Panc1 (cell line): ENCODE data around the gene APOL2. TPM values are rescaled to one million over a fixed set of nuclear protein-coding genes. Genes with fewer than 3 reads are reported as not detected.

Experiments
- ATAC-seq: fragments of 200-7000 bp; cut with Tn5 transposase; 2 replicates; pipeline ENCODE4 v1.9.1; 2020; ENCODE audit warnings: mild to moderate bottlenecking, moderate library complexity
- BruUV-seq: library from RNA; stranded (reverse); fragments of 400-500 nt; replicated peaks from 2 replicates; lab custom pipeline; 2021; lab: Mats Ljungman, UMichigan
- CTCF ChIA-PET: fragments of 300-600 bp; sonication (Branson Sonifier 250); formaldehyde crosslinking; loops from one replicate; lab custom pipeline; 2022; ENCODE audit warnings: antibody characterized with exemption; lab: Charles Lee
- POLR2A ChIA-PET: fragments of 300-600 bp; sonication (Branson Sonifier 250); formaldehyde crosslinking; loops from one replicate; lab custom pipeline; 2022; ENCODE audit warnings: antibody characterized with exemption; lab: Charles Lee
- DNase-seq: peaks from one replicate; pipeline ENCODE4 v3.0.0-alpha.2; 2010; ENCODE audit warnings: low read depth, low spot score
- H3K27ac ChIP-seq: 2 replicates; pipeline ENCODE4 v1.5.1; 2011; ENCODE audit warnings: mild to moderate bottlenecking, low read length, inconsistent platforms
- H3K27me3 ChIP-seq: fragments of 200-500 bp; sonication (Bioruptor generic); 2 replicates; pipeline ENCODE4 v1.6.0; 2014; ENCODE audit warnings: low read length, inconsistent platforms; ENCODE audit not compliant: control insufficient read depth, insufficient read depth
- H3K36me3 ChIP-seq: fragments of 200-500 bp; sonication (Bioruptor generic); 2 replicates; pipeline ENCODE4 v1.5.1; 2014; ENCODE audit warnings: inconsistent platforms, mild to moderate bottlenecking, low read length, moderate library complexity; ENCODE audit not compliant: control insufficient read depth, insufficient read depth
- H3K4me1 ChIP-seq: 2 replicates; pipeline ENCODE4 v1.5.1; 2011; ENCODE audit warnings: inconsistent platforms, mild to moderate bottlenecking, low read length, moderate library complexity; ENCODE audit not compliant: control insufficient read depth, insufficient read depth
- H3K4me3 ChIP-seq, 2 experiments: 2 replicates each; pipeline ENCODE4 v1.5.1; 2011 to 2012; ENCODE audit warnings: low read depth in 2 of 2, low read length in 2 of 2, mild to moderate bottlenecking in 2 of 2, inconsistent platforms in 1 of 2, moderate library complexity in 1 of 2
- H3K9me3 ChIP-seq: fragments of 200-500 bp; sonication (Bioruptor generic); 2 replicates; pipeline ENCODE4 v1.5.1; 2014; ENCODE audit warnings: low read depth, mild to moderate bottlenecking, inconsistent platforms, low read length, moderate library complexity; ENCODE audit not compliant: control insufficient read depth, insufficient read depth
- CTCF ChIP-seq: fragments of 450-650 bp; IDR thresholded peaks from 2 replicates; pipeline ENCODE4 v1.5.1; 2017; ENCODE audit warnings: mild to moderate bottlenecking
- POLR2AphosphoS5 ChIP-seq: IDR thresholded peaks from 2 replicates; pipeline ENCODE4 v1.6.1; 2012; ENCODE audit warnings: mild to moderate bottlenecking, low read depth, low read length, moderate library complexity
- REST ChIP-seq, 2 experiments: IDR thresholded peaks; 2 replicates each; pipeline ENCODE4 v1.6.1; 2011 to 2012; ENCODE audit warnings: low read depth in 2 of 2, control low read depth in 1 of 2, low read length in 1 of 2, mild to moderate bottlenecking in 1 of 2, moderate library complexity in 1 of 2; ENCODE audit not compliant: insufficient read depth in 1 of 2
- SIN3A ChIP-seq: IDR thresholded peaks from 2 replicates; pipeline ENCODE4 v1.6.1; 2012; ENCODE audit warnings: low read depth, mild to moderate bottlenecking, low read length, moderate library complexity, borderline replicate concordance; ENCODE audit not compliant: insufficient read depth
- TCF7L2 ChIP-seq: IDR thresholded peaks from 2 replicates; pipeline ENCODE4 v1.6.1; 2011; ENCODE audit warnings: mild to moderate bottlenecking, low read depth, low read length, inconsistent platforms
- in situ Hi-C: cut with HindIII; loops from 2 replicates; pipeline ENCODE4 v1.10.0; 2016; ENCODE audit warnings: low sequenced_read_pairs, low pct_unique_long_range_greater_than_20kb
- intact Hi-C: fragments of 100-400 bp; cut with micrococcal nuclease; formaldehyde crosslinking; loops from one replicate; pipeline ENCODE4 v1.10.0; 2022; ENCODE audit not compliant: unreplicated experiment
- total RNA-seq: library from RNA; stranded (reverse); gene quantifications from one replicate; pipeline ENCODE4 v1.2.1, GENCODE V29; 2021; ENCODE audit not compliant: unreplicated experiment

Gene APOL2
- total RNA-seq, 1 experiment from 2014 or later: 34.4 TPM

- in situ Hi-C loops (no loop called here), intact Hi-C loops (no loop called here)
- peak overlapping the region; percentile 76 for H3K27ac ChIP-seq
- no peak for DNase-seq
- no peaks in the 10 kb centered on the region for H3K36me3 ChIP-seq
- POLR2A ChIA-PET: no interaction called here
- CTCF ChIA-PET: no interaction called here
- H3K4me1 ChIP-seq: peaks cover 5% of the 10 kb centered on the region; the same call in 1 of the 2 replicates
- peak overlapping the region; percentile 33 to 66 for H3K4me3 ChIP-seq
- H3K27me3 ChIP-seq: no peaks in the 10 kb centered on the region
- H3K9me3 ChIP-seq: no peaks in the 10 kb centered on the region
- TF ChIP-seq TCF7L2: no peak
- TF ChIP-seq SIN3A: no peak
- TF ChIP-seq REST (IDR thresholded peaks at IDR 0.05; ENCODE audit: insufficient read depth in 1 of 2, low read depth in 2 of 2, low read length in 1 of 2): no peak
- TF ChIP-seq POLR2AphosphoS5: no peak
- TF ChIP-seq CTCF: no peak
- peak; percentile 54 for ATAC-seq
- no TSS peak for BruUV-seq
Measured at GRCh38 chr22:36253523-36254490, 14.5 kb upstream of the APOL2 start.

DNA sequence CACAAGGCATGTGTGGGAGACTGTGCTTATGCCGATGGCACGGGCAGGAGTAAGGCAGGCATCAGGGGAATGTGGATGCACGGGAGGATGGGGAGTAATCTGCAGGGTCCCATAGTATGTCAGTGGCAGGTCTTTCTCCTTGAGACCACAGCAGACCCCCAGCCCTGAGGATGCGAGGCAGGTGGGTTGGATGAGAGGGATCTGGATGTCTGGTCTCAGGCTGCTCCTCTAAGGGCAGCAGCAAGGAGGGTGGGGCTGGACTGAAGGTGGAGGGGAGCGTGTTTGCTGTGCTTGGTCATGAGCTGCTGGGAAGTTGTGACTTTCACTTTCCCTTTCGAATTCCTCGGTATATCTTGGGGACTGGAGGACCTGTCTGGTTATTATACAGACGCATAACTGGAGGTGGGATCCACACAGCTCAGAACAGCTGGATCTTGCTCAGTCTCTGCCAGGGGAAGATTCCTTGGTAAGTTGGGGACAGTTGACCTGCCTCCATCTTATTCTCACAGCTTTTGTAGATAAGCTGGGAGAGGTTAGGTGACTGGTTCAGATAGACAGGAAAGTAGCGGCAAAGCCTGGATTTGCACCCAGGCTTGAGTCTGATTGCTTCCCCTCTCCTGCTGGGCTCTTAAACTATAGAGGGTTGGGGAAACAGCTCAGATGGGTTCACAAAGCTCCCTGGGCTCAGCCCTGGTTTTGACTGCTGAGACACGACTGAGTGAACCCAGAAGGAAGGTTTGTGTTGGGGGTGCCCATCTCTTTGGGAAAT lies 13.6 kb upstream of the APOL2 start, which contains the start of gene APOL1:
APOL1 (plus strand) TSS at position 380 of the 769 bp plus-strand sequence. CDS start 1,823 bp downstream, outside the sequence.
- Histone ChIP-seq H3K4me3 (peak within 1 kb of the TSS; percentile 33 to 66), H3K27ac (peak within 1 kb of the TSS; percentile 76), H3K27me3 (no peaks in the 10 kb centered on the region), H3K36me3 (no peaks in the 10 kb centered on the region), H3K4me1 (peaks cover 5% of the 10 kb centered on the region; the same call in 1 of the 2 replicates), H3K9me3 (no peaks in the 10 kb centered on the region)
- DNase-seq (no peak), ATAC-seq (peak; percentile 93)
- in situ Hi-C loops: no loop called here
- TF ChIP-seq CTCF: no peak
- TF ChIP-seq SIN3A: no peak
- TF ChIP-seq TCF7L2: no peak
- no peak for TF ChIP-seq REST (IDR thresholded peaks at IDR 0.05; ENCODE audit: insufficient read depth in 1 of 2, low read depth in 2 of 2, low read length in 1 of 2)
- TF ChIP-seq POLR2AphosphoS5: no peak
- POLR2A ChIA-PET: no interaction called here
- CTCF ChIA-PET: interaction anchor here (0.5 kb wide), 1 partner anchor 144 kb away, joined by 7 read pairs; no protein-coding TSS in a partner anchor
- no TSS peak for BruUV-seq
- intact Hi-C loops: no loop called here
